NCI-H2107 (cell line): ENCODE results near the gene CLDN4.

Experiments used
- DNase-seq: peaks from one replicate; lab custom pipeline; 2025; lab: John Stamatoyannopoulos, UW

CLDN4 gene

GRCh38 chr7:73872056-73872908 lies 41.5 kb downstream of the CLDN4 start:
- DNase-seq = no peak

- no peak for DNase-seq
Observed at GRCh38 chr7:73876361-73876760, 45.6 kb downstream of the CLDN4 start.

DNA sequence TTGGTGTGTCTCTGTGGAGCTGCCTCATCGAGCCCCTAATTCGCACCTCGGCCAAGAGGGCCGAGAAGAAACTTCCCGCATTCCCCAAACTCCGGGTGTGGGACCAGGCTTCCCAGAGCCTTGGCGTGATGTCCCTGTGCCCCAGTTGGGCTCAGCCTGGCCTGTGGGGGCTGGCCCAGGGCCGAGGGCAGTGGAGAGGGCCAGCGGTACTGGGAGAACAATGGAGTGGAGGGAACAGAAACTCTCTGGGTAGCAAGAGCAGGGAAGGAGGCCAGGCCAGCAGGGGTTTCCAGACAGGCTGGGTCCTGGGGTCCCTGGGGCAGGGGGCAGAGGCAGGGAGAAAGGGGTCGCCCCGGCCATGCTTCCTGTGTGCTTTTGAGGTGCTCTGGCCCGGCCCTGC lies 46.2 kb downstream of the CLDN4 start:
- DNase-seq = no peak

DNA sequence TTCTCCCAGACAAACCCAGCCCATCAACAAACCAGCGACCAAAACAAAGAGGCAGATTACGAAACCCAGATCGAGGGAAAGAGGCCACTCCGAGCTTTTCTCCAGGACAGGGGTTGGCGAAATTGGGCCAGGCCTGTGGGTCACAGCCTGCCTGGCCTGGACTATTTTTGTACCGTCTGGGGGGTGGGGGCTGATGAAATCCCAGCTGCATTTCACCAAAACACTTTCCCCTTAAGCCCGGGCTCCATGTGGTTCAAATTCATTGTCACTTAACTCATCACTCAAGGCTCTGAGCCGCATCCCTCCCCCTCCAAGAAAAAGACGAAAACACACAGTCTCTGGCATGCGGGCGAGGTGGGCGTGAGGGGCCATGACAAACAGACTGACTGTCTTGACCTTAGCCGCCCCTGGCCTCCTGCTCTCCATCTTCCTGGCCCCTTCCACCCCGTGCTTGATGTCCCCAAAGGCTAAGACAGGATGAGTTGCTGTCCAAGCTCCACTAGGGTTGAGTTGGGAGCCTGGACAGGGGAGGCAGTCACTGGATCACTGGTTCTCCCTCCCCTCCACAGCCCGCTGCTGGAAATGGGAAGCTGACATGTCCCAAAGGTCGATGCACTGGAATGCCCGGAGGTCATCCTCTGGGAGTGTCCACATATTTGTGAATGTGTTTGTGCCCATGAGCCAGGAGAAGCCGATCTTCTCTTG lies 49.3 kb downstream of the CLDN4 start:
- no peak for DNase-seq

DNA sequence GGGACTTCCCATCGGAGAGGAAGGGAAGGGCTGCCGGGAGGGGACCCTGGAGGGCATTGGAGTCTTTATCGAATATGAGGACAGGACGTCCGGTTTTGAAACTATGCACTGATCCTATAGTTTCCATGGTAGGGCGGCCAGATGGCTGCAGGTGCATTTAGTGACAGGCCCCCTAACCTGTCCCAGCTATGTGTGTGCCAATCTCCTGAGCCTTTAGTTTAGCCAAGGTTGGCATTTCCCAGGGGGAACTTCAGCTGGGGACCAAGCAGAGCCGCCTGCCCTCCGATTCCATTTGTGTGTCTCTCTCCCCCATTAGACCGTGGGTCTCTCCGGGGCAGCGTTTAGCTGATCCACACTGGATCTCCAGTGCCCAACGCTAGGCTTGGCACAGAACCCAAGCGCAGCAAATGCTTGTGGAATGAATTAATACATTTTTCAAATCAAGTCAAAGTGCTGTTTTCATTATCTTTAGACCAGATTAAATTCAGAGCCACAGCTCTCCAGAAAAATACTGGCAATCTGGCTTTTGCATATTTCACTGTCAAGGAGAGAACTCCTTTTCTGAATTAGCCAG lies 50.0 kb downstream of the CLDN4 start:
- no peak for DNase-seq

- DNase-seq = no peak
Observed at GRCh38 chr7:73881352-73882046, 50.7 kb downstream of the CLDN4 start.

DNA sequence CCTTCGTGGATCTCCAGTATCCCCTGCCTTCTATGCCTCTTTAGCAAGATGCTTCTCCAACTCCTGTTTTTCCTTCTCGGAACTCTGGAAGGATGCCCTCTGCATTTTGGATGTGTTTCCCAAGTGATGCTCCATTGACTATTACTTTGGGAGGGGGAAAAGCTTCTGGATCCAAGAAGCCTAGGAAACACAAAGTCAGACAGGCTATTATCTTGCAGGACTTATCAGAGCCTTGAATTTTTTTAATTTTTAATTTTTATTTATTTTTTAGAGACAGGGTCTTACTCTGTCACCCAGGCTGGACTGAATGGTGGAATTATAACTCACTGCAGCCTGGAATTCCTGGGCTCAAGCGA lies 51.2 kb downstream of the CLDN4 start:
- no peak for DNase-seq
